Epithelial cell of prostate (primary cell): ENCODE results near the gene LRMDA.

Source experiments
- DNase-seq: peaks from one replicate; pipeline ENCODE4 v3.0.0-alpha.2; 2011; ENCODE audit warnings: low read depth, low spot score
- H3K27ac ChIP-seq: fragments of 450-650 bp; 2 replicates; pipeline ENCODE4 v1.5.1; 2017; ENCODE audit warnings: mild to moderate bottlenecking

Gene LRMDA

GRCh38 chr10:76281659-76282058 is 850.2 kb downstream of the LRMDA start:
- H3K27ac ChIP-seq = no peak overlapping the region

GRCh38 chr10:76282061-76283025 is 850.9 kb downstream of the LRMDA start:
- H3K27ac ChIP-seq = no peak overlapping the region
- no peak for DNase-seq

More at GRCh38 chr10:76281659-76282058, 850.2 kb downstream of the LRMDA start:
- no peak for DNase-seq

- DNase-seq = no peak
- peak overlapping the region; percentile 35 for H3K27ac ChIP-seq
These were observed 852.9 kb downstream of the LRMDA start for GRCh38 chr10:76284351-76284750.

DNA sequence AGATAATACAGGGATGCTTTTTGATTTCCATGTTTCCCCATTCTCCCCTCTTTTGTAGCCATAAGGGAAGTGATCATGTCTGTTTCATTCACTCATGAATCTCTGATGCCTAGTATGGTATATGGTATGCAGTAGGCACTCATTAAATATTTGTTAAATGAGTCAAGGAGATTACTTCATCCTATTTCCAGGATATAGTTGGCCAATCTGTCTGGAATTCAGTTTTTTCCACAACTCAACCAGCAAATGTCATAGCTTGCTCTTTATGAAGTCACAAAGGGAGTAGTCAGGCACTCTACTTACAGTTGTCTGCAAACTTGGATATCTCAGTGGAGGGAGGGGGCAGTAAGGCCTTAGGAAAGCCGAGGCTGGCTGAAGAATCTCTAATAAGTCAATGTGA is 853.6 kb downstream of the LRMDA start:
- DNase-seq = peak; percentile 37

DNA sequence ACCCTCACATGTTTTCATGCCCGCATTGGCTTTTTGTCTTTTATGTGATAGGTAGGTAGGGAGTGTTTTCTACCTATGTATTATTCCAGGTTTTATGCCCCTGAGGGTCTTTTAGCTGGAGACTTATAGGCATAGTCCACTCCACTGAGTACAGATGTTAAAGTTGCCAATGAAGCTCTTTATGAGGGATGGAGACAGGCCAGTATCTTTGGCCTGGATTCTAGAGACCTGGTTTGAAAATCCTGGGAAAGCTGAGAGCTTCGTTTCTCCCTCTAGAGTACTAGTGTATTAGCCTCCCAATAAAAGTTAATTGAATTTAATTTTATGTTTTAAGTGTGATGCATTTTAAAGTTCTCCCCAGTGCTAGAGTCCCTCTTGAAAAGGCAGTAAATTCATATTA is 854.1 kb downstream of the LRMDA start:
- H3K27ac ChIP-seq = peak overlapping the region; percentile 35
- DNase-seq = no peak

More for the DNA sequence above, 853.6 kb downstream of the LRMDA start:
- H3K27ac ChIP-seq = peak overlapping the region; percentile 35

DNA sequence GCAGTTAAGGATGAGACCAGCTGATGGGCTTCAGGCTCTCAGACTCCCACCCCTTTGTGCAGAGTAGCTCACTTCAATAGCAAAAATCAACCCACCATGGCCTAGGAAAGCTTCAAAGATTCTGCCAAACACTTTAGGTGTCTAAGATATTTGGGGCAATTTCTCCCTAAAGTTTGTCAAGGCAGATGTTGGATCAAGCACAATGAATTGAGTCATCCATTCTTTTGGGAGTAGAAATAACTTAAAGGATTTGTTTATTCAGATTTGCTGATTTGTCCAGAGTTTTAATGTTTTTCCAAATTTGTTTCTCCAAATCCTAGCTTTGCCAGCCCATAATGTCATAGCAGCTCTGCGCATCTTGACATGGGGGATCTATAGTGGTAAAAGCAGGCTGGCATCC is 855.1 kb downstream of the LRMDA start:
- no peak for DNase-seq
- H3K27ac ChIP-seq = no peak overlapping the region

DNA sequence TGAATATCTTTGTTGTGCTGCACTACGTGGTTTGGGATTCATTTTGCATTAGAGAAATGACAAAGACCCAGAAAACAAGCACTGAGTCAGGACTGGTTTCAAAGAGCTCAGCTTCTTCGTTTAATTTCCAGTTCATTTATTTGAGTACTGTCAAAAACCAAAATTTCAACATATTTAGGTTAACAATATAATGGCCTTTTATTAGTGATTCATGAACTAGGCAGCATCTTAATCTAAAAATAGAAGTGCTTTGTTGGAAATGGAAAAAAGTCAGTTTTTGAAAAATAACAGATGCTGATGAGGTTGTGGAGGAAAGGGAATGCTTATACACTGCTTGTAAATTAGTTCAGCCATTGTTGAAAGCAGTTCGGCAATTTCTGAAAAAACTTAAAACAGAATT is 856.4 kb downstream of the LRMDA start:
- no peak for DNase-seq
- no peak overlapping the region for H3K27ac ChIP-seq

DNA sequence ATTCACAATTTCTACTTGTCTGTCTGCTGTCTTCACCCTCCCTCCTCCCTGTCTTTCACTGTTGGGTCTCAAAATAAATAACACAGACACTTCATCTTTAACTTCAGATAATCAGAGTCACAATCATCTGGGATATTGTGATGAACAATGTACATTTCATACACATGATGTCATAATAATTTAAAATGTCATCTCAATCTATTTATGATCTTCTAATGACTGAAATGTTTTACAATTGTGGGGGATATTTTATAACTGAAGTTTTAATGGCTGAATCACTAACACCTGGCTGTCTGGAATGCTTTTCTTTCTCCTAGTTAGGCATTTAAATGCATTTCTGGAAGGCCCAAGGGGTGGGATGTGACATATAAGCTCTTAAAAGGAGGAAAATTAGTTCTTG is 859.8 kb downstream of the LRMDA start:
- no peak overlapping the region for H3K27ac ChIP-seq
- no peak for DNase-seq

- H3K27ac ChIP-seq = no peak overlapping the region
- DNase-seq = no peak
These were observed 860.5 kb downstream of the LRMDA start for GRCh38 chr10:76291885-76292284.

GRCh38 chr10:76296957-76297356 is 865.5 kb downstream of the LRMDA start:
- no peak for DNase-seq
- H3K27ac ChIP-seq = no peak overlapping the region

GRCh38 chr10:76297358-76297757 is 865.9 kb downstream of the LRMDA start:
- H3K27ac ChIP-seq = no peak overlapping the region
- no peak for DNase-seq

GRCh38 chr10:76297780-76298281 is 866.4 kb downstream of the LRMDA start:
- H3K27ac ChIP-seq = no peak overlapping the region
- DNase-seq = no peak

GRCh38 chr10:76298329-76298728 is 866.9 kb downstream of the LRMDA start:
- no peak overlapping the region for H3K27ac ChIP-seq
- no peak for DNase-seq

- DNase-seq = no peak
- H3K27ac ChIP-seq = no peak overlapping the region
These were observed 868.1 kb downstream of the LRMDA start for GRCh38 chr10:76299501-76299900.

- H3K27ac ChIP-seq = no peak overlapping the region
- no peak for DNase-seq
These were observed 869.8 kb downstream of the LRMDA start for GRCh38 chr10:76301211-76301610.

GRCh38 chr10:76301950-76302349 is 870.5 kb downstream of the LRMDA start:
- H3K27ac ChIP-seq = no peak overlapping the region
- no peak for DNase-seq

- DNase-seq = no peak
- H3K27ac ChIP-seq = no peak overlapping the region
These were observed 871.1 kb downstream of the LRMDA start for GRCh38 chr10:76302481-76302880.

DNA sequence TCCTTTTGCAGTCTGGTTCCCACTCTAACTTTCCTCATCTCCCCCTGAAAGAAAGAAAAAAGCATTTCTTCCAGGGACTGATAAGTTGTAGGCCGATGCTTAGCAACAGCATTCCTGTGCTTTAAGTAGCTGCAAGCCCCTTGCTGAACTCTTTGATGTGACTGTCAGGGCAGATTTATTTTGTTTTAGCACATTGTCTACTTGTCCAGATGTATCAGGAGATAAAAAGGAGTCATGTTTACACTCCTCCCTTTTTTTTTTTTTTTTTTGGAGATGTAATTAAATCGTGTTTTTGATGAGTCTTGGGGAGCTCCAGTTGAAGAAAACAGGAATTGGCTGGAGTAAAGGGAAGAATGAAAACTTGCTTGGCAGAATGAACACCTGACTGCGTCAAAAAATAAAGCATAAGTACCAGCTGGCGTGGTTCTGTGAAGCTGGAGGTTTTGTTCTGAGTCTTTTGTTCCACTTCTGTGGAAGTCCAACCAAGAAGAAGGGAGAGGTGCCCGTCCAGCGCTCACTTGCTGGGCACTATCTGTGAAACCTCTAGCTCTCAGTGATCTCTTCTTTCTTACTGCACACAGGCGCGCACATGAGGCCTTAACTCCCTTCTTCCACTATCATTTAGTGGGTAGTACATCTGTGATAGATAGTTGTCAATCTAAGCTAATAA is 871.7 kb downstream of the LRMDA start:
- DNase-seq = no peak

GRCh38 chr10:76303682-76304316 is 872.4 kb downstream of the LRMDA start:
- peak; percentile 40 for DNase-seq

More for the DNA sequence above, 871.7 kb downstream of the LRMDA start:
- no peak overlapping the region for H3K27ac ChIP-seq

GRCh38 chr10:76305930-76306615 is 874.6 kb downstream of the LRMDA start:
- no peak for DNase-seq
- no peak overlapping the region for H3K27ac ChIP-seq

More at GRCh38 chr10:76303682-76304316, 872.4 kb downstream of the LRMDA start:
- no peak overlapping the region for H3K27ac ChIP-seq
